HFF-Myc (cell line): ENCODE measurements around the gene MYT1.

Experiments
- DNase-seq: peaks from one replicate; pipeline ENCODE4 v3.0.0-alpha.2; 2011; ENCODE audit warnings: low read depth; ENCODE audit errors: extremely low read depth
- H3K4me3 ChIP-seq: replicated peaks from 2 replicates; pipeline ENCODE4 v1.5.1; 2011; ENCODE audit warnings: low read depth, mild to moderate bottlenecking, control low read depth, low read length
- TF ChIP-seq, protein P1 (sequence below): IDR thresholded peaks from 2 replicates; pipeline ENCODE4 v1.5.1; 2012; ENCODE audit warnings: mild to moderate bottlenecking, low read depth, low read length, control low read depth; ENCODE audit errors: missing control alignments

MYT1 gene

DNA sequence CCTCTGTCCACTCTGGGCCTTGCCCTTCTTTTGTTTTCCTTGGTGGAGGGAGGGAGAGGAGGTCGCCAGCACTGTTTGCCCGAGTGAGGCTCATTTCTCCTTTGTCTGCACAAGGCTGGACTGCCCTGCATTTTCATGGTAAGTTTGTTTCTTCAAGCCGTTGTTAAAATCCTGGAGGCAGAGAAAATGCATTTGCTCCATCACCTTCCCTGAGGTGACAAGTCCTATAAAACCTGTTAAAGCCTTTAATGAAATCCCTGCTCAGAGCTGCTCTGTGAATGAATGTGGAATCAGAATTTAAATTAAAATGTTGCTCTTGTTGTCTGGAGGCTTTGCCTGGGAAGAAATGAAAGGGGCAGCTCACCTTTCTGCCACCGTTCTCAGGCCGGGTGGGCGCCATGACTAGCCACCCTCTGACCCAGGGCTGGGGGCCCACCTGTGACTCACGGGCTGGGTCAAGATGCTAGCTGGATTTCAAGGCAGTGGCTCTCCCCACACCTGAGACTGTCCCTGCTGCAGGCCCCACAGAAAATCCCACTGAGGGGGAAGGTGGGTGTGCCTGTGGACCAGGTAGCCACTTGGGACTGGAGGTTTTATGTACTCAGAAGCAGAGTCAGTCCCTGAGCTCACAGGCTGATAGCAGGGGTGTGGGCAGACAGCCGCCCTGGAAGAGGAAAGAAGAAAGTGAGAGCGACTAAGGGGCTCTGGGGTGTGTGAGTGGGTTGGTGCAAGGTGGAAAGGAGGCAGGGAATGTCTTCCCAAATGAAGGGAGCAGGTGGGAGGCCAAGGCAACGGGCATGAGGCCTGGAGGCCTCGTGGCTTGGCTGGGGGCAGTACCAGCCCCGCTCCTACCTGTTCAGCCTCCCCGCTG is 24.0 kb upstream of the MYT1 start:
- DNase-seq: no peak
- H3K4me3 ChIP-seq: no peak overlapping the region
- TF ChIP-seq, protein P1, sequence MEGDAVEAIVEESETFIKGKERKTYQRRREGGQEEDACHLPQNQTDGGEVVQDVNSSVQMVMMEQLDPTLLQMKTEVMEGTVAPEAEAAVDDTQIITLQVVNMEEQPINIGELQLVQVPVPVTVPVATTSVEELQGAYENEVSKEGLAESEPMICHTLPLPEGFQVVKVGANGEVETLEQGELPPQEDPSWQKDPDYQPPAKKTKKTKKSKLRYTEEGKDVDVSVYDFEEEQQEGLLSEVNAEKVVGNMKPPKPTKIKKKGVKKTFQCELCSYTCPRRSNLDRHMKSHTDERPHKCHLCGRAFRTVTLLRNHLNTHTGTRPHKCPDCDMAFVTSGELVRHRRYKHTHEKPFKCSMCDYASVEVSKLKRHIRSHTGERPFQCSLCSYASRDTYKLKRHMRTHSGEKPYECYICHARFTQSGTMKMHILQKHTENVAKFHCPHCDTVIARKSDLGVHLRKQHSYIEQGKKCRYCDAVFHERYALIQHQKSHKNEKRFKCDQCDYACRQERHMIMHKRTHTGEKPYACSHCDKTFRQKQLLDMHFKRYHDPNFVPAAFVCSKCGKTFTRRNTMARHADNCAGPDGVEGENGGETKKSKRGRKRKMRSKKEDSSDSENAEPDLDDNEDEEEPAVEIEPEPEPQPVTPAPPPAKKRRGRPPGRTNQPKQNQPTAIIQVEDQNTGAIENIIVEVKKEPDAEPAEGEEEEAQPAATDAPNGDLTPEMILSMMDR: no peak

DNA sequence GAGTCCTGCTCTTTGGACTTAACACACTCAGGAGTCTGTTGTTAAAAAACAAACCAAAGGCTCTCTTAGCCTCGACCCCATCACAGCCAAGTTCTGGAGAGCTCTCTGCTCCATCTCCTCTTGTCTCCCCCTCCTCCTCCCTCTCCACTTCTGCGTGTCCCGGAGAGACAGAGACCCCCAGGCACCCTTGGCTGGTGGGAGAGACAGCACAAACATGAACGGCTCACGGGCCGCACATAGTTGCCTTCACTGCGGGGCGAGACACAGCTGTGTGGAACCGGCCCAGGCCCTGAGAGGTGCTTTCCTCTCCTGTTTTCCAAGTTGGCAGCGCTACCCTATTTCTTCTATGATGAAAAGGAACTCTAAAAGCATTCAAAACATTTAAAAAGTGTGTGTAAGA is 23.3 kb upstream of the MYT1 start:
- DNase-seq: no peak
- H3K4me3 ChIP-seq: no peak overlapping the region
- TF ChIP-seq, protein P1: no peak

DNA sequence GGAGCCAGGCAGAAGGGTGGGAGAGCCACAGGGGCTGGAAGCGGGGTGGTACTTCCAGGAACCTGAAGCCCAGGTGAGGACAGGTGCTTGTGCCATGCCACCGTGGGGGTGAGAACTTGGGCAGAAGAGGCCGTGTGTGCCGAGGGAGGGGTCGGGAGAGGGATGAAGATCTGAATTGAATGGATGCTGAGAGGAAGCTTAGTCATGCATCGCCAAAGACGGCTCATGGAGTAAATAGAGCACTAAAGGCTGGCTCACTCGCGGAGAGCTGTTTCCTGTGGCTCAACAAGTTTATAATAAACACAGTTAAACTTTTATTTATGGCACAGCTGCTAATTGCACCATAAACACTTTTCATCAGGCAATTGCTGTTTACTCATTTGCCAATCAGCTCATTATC is 21.7 kb upstream of the MYT1 start:
- TF ChIP-seq, protein P1: no peak
- no peak overlapping the region for H3K4me3 ChIP-seq
- DNase-seq: no peak

DNA sequence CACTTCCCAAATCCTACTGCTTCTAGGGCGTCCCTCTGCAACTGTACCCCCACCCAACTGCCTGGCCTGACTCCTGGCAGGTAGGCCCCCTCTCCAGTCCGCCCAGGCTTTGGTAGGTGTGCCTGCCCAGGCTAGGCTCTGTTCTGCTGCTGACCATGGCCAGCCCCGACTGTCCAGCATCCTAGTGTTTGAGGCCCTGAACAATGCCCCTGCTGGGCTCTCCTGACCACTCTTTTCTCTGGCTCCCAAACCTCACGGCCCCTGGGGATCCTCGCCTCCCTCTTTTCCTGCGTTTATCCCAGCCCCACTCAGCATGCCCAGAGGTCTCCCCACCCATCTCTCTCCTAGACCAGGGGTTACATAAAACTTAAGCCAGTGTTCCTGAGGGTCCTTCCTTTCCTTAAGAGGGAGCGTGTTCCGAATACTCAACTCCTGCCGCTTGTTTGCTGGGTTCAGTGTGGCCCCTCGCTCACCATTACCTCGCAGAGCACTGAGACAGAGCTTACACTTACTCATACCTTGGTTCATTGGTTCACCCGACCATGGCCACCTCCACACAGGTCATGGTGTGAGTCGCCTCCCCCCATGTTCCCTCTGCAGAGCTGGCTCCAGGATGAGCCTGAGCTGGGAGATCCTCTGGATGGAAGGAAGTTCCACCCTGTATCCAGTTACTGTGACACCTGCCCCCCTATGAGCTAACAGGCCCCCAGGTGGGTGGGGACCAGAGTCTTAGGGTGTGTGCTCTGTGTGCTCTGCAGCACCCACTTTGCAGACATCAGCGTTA is 21.0 kb upstream of the MYT1 start:
- no peak overlapping the region for H3K4me3 ChIP-seq
- DNase-seq: no peak
- TF ChIP-seq, protein P1: no peak

DNA sequence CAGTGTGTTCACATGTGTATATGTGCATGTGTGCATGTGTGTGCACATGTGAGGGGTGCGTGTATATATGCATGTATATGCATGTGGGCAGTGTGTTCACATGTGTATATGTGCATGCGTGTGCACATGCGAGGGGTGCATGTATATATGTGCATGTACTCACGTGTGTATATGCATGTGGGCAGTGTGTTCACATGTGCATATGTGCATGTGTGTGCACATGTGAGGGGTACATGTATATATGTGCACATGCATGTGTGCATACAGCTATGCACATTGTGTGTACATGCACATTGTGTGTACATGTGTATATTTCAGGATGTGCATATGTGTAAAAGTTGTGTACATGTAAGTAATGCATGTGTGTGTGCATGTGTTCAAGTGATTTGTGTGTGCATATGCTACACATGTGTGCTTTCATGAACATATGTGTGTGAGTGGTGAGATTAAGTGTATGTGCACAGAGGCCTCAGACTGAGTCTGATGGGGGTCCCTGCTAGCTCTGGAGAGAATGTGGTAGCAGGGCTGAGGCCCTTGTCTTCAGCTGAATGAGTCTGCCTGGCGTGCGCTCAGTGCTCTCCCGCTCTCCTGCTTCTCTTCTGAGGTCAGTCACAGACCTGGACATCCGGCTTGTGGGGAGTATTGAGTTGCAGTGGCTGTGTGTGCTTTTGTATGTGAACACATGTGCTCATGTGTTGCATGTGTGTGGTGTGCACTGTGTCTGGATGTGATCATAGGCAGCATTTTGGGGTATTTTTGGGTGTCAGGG is 19.9 kb upstream of the MYT1 start:
- TF ChIP-seq, protein P1: no peak
- no peak for DNase-seq
- no peak overlapping the region for H3K4me3 ChIP-seq

DNA sequence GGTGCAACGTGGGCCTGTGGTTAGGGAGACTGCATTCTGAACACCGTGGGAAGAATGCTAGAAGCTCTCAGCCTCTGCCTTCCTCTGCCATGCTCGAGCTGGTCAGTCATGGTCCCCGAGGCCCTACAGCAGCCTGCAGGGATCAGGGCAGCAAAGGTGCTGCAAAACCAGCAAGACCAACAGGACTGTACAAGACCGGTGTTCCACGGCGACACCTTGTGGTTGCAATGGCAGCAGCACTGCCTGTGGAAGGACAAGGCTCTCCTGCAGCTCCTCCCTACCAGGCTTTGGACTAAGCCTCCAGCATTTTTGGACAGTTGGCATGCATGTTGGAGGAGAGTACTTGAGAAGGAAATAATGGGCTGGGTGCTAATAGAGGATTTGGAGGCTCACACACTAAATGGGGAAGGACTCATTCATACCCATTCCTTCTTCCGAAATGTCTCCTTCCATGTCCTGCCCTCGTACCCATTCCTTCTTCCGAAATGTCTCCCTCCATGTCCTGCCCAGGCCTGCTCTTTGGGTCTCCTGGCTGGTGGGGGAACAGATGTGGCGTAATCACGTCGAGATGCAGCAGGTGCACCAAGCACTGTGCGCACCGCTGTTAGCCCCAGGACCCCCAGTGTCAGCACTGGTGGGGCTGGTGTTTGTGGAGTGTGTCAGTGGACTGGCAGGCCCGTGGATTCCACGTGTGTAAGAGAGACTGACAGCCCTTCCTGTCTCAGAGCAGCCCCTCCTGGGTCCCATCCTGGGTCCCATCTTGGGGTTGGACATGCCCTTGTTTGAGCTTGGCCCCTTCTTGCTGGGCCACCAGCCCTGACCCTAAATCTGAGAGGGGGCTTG is 18.6 kb upstream of the MYT1 start:
- TF ChIP-seq, protein P1: no peak
- DNase-seq: no peak

More for the DNA sequence above, 18.6 kb upstream of the MYT1 start:
- H3K4me3 ChIP-seq: no peak overlapping the region
